Activated CD8-positive, alpha-beta memory T cell treated with anti-CD3 and anti-CD28 coated beads, Interleukin-2, amount 50 U/mL, for 1 hour (primary cell): Measurements from ENCODE around the gene OR5D18.
"Not testable (repeated sequence)": the region's sequence is repeated elsewhere in the genome, so short reads cannot be mapped to it uniquely, and the experiment has no call there.

Experiments
- DNase-seq: peaks from one replicate; pipeline ENCODE4 v3.0.0-alpha.2; 2020; ENCODE audit errors: extremely low read depth

Gene OR5D18

GRCh38 chr11:55819330-55819729 is at the start of gene OR5D18:
Gene OR5D18, plus strand, starts transcription at chr11:55819630. Its CDS starts 0 bp downstream, at chr11:55819630.
- DNase-seq = no peak

- DNase-seq = no peak
Observed at GRCh38 chr11:55773138-55773537, 46.3 kb upstream of the OR5D18 start, which contains the start of gene OR5D13. Gene OR5D13, plus strand, starts transcription at chr11:55773438. Its CDS starts 0 bp downstream, at chr11:55773438.

GRCh38 chr11:55791606-55792005 is 27.8 kb upstream of the OR5D18 start:
- DNase-seq = no peak

GRCh38 chr11:55793321-55793720 is 26.1 kb upstream of the OR5D18 start:
- DNase-seq = no peak

- DNase-seq = no peak
Observed at GRCh38 chr11:55795256-55795655, 24.2 kb upstream of the OR5D18 start, which contains the start of gene OR5D14. Gene OR5D14, plus strand, starts transcription at chr11:55795556. Its CDS starts 0 bp downstream, at chr11:55795556.

GRCh38 chr11:55806248-55806647 is 13.2 kb upstream of the OR5D18 start:
- DNase-seq = no peak

- no peak for DNase-seq
Observed at GRCh38 chr11:55811067-55811466, 8.4 kb upstream of the OR5D18 start, which contains the start of gene OR5L1. Gene OR5L1, plus strand, starts transcription at chr11:55811367. Its CDS starts 100 bp downstream, at chr11:55811467.

- no peak for DNase-seq
Observed at GRCh38 chr11:55826919-55827318, 7.5 kb downstream of the OR5D18 start, which contains the start of gene OR5L2. Gene OR5L2, plus strand, starts transcription at chr11:55827219. Its CDS starts 0 bp downstream, at chr11:55827219.

GRCh38 chr11:55838452-55838851 is 19.0 kb downstream of the OR5D18 start, which contains the start of gene OR5D16:
Gene OR5D16, plus strand, starts transcription at chr11:55838752. Its CDS starts 0 bp downstream, at chr11:55838752.
- DNase-seq = no peak

- no peak for DNase-seq
Observed at GRCh38 chr11:55847453-55847852, 28.0 kb downstream of the OR5D18 start.

GRCh38 chr11:55849037-55849436 is 29.6 kb downstream of the OR5D18 start:
- no peak for DNase-seq

- no peak for DNase-seq
Observed at GRCh38 chr11:55852141-55852540, 32.7 kb downstream of the OR5D18 start.

GRCh38 chr11:55854704-55855103 is 35.3 kb downstream of the OR5D18 start:
- DNase-seq = no peak

- DNase-seq = not testable (repeated sequence)
Observed at GRCh38 chr11:55867354-55867753, 47.9 kb downstream of the OR5D18 start.
